Spinal cord (tissue), 10 donors: ENCODE data around the gene AIF1. TPM values are rescaled to one million over a fixed set of nuclear protein-coding genes. Genes with fewer than 3 reads are reported as not detected.

Experiments used
- DNase-seq, 6 donors: peaks; one replicate each; pipeline versions ENCODE4 v3.0.0 to v3.0.0-alpha.2; 2013 to 2015; ENCODE audit warnings: low spot score in 6 of 6, low read depth in 4 of 6
- H3K27ac ChIP-seq: one replicate; pipeline ENCODE4 v1.5.1; 2013; ENCODE audit warnings: low read depth, low read length, control low read depth
- H3K27me3 ChIP-seq: one replicate; pipeline ENCODE4 v1.6.1; 2013; ENCODE audit warnings: low read length; ENCODE audit not compliant: control insufficient read depth, insufficient read depth
- H3K36me3 ChIP-seq: one replicate; pipeline ENCODE4 v1.6.1; 2013; ENCODE audit warnings: low read length; ENCODE audit not compliant: control insufficient read depth, insufficient read depth
- H3K4me1 ChIP-seq: one replicate; pipeline ENCODE4 v1.6.1; 2013; ENCODE audit warnings: low read length; ENCODE audit not compliant: control insufficient read depth, insufficient read depth
- H3K4me3 ChIP-seq: one replicate; pipeline ENCODE4 v1.5.1; 2013; ENCODE audit warnings: low read depth, low read length, control low read depth
- H3K9me3 ChIP-seq: one replicate; pipeline ENCODE4 v1.6.1; 2013; ENCODE audit warnings: low read length; ENCODE audit not compliant: control insufficient read depth, insufficient read depth
- WGBS: methylation state at CpG from one replicate; pipeline ENCODE4 v1.1.5; 2013; ENCODE audit warnings: missing lambda C conversion rate; ENCODE audit not compliant: insufficient coverage; 5-methylcytosine and 5-hydroxymethylcytosine counted together
- long read RNA-seq, 4 donors: transcript quantifications; one replicate each; lab custom pipeline, GENCODE V29; 2026
- polyA plus RNA-seq, 2 donors: library from polyadenylated mRNA; unstranded; fragments of 120-200 nt; gene quantifications; one replicate each; pipeline ENCODE4 v1.2.1, GENCODE V29; 2013; ENCODE audit not compliant: insufficient read length in 2 of 2
- total RNA-seq, 2 donors: library from RNA; depleted of rRNA in 1 of 2; stranded (reverse); fragments of 120-200 nt in 1 of 2; fragments of >200 nt in 1 of 2; gene quantifications; one replicate each; pipeline versions ENCODE4 v1.2.3 to v1.2.4, GENCODE V29; 2013 to 2014
- donor health status: healthy.

The AIF1 gene
- total RNA-seq (10 to 100 TPM; 35.5 to 55.0 TPM), polyA plus RNA-seq (10 to 100 TPM; 27.8 to 42.5 TPM)
- long read RNA-seq, donor 1, transcript AIF1-203 (6 exons, 711 nt) = major isoform, 16 of 36 reads
- long read RNA-seq, donor 1, transcript AIF1-201 (6 exons, 607 nt) = minor isoform, 6 of 36 reads
- long read RNA-seq, donor 1, partial matches to known transcripts = 11 of 36 reads
- long read RNA-seq, donor 1, other reads (novel, unspliced or antisense) = 0 of 36 reads
- long read RNA-seq, donor 2, partial matches to known transcripts = 0 of 7 reads
- long read RNA-seq, donor 2, other reads (novel, unspliced or antisense) = 0 of 7 reads
- long read RNA-seq, donor 3, transcript AIF1-203 (6 exons, 711 nt) = major isoform, 10 of 11 reads
- long read RNA-seq, donor 3, partial matches to known transcripts = 0 of 11 reads
- long read RNA-seq, donor 3, other reads (novel, unspliced or antisense) = 0 of 11 reads
- long read RNA-seq, donor 4, transcript AIF1-203 (6 exons, 711 nt) = major isoform, 29 of 55 reads
- long read RNA-seq, donor 4, partial matches to known transcripts = 23 of 55 reads
- long read RNA-seq, donor 4, other reads (novel, unspliced or antisense) = 0 of 55 reads

DNA sequence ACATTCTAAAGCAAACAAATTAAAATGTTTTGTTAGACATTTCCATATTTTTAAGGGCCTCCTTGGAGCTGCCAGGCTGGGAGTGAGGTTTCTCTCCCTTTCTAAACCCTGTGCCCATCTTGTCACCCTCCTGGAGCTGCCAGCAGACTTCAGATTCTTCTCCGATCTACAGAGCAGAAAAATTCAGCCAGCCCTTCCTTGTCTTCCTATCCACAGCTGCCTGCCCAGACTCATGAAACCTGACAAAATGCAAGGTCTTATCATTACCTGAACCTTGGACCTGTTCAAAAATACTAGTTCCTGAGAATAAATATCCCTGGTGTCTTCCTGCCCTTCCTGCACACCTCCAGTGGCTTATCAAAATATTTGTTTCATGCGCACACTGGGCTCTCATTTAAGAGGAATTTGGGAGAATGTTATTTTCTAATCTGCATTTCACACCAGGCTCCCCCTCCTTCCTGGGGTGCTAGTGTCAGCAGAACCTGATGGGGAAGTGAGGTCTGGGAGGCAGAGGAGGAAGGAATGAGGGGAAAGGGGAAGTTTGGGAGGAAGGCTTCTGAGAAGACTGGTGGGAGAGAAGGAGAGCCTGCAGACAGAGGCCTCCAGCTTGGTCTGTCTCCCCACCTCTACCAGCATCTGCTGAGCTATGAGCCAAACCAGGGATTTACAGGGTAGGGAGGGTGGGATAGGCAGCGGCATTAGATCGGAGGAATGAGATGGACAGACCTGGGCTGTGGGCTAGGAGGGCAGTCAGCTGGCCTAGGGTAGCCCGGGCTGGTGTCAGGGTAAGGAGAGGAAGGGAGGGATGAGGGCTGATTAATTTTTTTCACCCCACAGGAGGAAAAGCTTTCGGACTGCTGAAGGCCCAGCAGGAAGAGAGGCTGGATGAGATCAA is at the start of gene AIF1:
AIF1 (plus strand) TSS at position 551 of the 895 bp plus-strand sequence; CDS start at position 647, 96 bp downstream.
- Histone ChIP-seq H3K27ac (no peak within 1 kb of the TSS), H3K9me3 (no peaks in the 10 kb centered on the region), H3K4me1 (peaks cover 3% of the 10 kb centered on the region), H3K4me3 (no peak within 1 kb of the TSS), H3K36me3 (no peaks in the 10 kb centered on the region), H3K27me3 (no peaks in the 10 kb centered on the region)
- DNase-seq = no peak
- WGBS = 100% methylated on average over 1 of the region's 6 CpGs

DNA sequence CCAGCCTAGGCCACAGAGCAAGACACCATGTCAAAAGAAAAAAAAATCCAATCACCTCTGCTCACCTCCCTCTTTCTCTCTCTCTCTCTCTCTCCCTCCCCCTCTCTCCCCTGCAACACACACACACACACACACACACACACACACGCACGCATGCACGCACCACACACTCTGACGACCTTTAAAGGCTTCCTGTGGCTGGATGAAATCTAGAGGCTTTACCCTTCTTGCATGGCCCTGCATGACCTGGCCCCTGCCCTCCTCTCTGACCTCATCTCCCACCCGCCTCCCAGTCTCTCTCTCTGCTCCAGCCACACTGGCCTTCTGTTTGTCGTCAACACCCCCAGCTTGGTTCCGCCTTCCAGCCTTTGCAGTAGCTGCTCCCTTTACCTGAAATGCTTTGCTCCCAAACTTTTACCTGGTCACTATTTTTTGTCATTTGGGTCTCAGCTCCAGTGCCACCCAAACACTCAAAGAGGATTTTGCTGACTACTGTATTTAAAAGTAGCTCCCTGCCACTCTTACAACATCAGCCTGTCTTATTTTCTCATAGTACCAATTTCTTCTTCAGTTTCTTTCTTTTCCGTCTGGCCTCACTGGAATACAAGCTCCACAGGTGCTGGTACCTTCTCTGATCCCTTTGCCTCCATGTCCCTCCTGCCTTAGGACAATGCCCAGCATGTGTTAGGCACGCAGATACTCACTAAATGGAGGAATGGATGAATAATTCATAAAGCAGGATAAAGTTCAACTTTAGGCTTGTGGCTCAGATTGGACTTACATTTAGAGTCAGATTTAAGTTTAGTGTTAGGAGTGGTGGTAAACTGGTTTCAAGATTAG is 47.3 kb upstream of the AIF1 start:
- Histone ChIP-seq H3K27ac (no peak overlapping the region), H3K27me3 (no peaks in the 10 kb centered on the region), H3K4me3 (no peak overlapping the region), H3K9me3 (no peaks in the 10 kb centered on the region), H3K4me1 (no peaks in the 10 kb centered on the region), H3K36me3 (no peaks in the 10 kb centered on the region)
- 32% methylated on average over 6 of the region's 9 CpGs for WGBS
- no peak for DNase-seq

DNA sequence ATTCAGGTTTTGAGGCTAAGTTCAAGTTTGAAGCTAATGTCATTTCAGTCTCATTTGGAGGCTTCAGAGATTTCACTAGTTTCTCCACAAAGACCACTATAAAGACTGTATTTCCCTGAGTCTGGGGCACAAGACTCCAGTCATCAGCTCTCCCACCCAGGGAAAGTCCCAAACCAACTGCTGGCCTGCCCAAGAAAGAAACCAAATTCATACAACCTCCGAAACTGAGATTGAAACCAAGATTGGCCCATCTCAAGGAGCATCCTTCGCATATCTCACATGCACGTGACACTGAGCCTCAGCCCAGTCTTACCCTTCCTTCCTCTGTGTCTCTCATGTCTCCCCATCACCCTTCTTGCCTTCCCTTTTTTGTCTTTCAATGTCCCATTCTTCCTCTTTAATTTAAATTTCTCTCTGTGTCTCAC is 46.5 kb upstream of the AIF1 start:
- no peaks in the 10 kb centered on the region for H3K27me3 ChIP-seq
- DNase-seq = no peak

DNA sequence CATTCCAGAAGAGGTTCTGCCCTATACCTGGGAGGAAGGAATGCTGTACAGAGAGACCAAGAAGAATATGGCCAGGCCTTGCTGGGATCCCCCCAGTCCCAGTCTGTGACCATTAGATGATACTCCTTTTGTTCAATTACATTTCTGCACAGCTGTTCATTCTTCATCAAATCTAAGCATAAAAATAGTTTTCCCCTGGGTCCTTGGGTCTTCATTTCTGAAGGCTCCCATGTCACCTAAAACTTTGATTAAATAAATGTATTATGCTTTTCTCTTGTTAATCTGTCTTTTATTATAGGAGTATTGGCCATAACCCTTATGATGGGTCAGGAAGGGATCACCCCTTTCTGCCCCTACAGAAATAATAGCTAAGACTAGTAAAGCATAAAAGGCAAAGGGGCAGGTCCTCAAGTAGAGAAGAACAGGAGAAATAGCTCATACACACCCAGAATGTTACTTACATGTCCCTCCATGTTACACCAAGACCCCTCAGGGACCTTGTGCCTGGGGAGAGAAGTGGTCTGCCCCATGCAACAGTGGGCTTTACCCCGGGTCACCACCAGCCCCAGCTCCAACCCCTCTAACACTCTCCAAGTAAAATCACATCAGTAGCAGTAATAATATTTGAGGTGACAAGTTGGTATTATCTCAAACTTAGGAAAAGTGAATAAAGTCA is 45.0 kb upstream of the AIF1 start:
- no peaks in the 10 kb centered on the region for H3K9me3 ChIP-seq
- WGBS = no CpG with 5 or more reads among the region's 1 CpG
- no peaks in the 10 kb centered on the region for H3K27me3 ChIP-seq

More for the DNA sequence above, 46.5 kb upstream of the AIF1 start:
- Histone ChIP-seq H3K4me3 (no peak overlapping the region), H3K9me3 (no peaks in the 10 kb centered on the region), H3K27ac (no peak overlapping the region), H3K36me3 (no peaks in the 10 kb centered on the region), H3K4me1 (no peaks in the 10 kb centered on the region)
- WGBS = 94% methylated on average over 3 of the region's 3 CpGs

DNA sequence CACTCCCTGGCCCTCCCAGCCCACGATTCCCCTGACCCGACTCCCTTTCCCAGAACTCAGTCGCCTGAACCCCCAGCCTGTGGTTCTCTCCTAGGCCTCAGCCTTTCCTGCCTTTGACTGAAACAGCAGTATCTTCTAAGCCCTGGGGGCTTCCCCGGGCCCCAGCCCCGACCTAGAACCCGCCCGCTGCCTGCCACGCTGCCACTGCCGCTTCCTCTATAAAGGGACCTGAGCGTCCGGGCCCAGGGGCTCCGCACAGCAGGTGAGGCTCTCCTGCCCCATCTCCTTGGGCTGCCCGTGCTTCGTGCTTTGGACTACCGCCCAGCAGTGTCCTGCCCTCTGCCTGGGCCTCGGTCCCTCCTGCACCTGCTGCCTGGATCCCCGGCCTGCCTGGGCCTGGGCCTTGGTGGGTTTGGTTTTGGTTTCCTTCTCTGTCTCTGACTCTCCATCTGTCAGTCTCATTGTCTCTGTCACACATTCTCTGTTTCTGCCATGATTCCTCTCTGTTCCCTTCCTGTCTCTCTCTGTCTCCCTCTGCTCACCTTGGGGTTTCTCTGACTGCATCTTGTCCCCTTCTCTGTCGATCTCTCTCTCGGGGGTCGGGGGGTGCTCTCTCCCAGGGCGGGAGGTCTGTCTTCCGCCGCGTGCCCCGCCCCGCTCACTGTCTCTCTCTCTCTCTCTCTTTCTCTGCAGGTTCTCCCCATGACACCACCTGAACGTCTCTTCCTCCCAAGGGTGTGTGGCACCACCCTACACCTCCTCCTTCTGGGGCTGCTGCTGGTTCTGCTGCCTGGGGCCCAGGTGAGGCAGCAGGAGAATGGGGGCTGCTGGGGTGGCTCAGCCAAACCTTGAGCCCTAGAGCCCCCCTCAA is 42.8 kb upstream of the AIF1 start, which contains the start of gene LTA:
LTA (plus strand) TSS at position 249 of the 871 bp plus-strand sequence; CDS start at position 703, 454 bp downstream.
- H3K27me3 ChIP-seq = no peaks in the 10 kb centered on the region
- no peak for DNase-seq
- no peaks in the 10 kb centered on the region for H3K9me3 ChIP-seq
- no peaks in the 10 kb centered on the region for H3K36me3 ChIP-seq
- no peak within 1 kb of the TSS for H3K4me3 ChIP-seq
- H3K4me1 ChIP-seq = no peaks in the 10 kb centered on the region
- no peak within 1 kb of the TSS for H3K27ac ChIP-seq
- 80% methylated on average over 26 of the region's 27 CpGs for WGBS

More for the DNA sequence above, 45.0 kb upstream of the AIF1 start:
- H3K4me3 ChIP-seq = no peak overlapping the region
- H3K4me1 ChIP-seq = no peaks in the 10 kb centered on the region
- no peak for DNase-seq
- H3K27ac ChIP-seq = no peak overlapping the region
- no peaks in the 10 kb centered on the region for H3K36me3 ChIP-seq

DNA sequence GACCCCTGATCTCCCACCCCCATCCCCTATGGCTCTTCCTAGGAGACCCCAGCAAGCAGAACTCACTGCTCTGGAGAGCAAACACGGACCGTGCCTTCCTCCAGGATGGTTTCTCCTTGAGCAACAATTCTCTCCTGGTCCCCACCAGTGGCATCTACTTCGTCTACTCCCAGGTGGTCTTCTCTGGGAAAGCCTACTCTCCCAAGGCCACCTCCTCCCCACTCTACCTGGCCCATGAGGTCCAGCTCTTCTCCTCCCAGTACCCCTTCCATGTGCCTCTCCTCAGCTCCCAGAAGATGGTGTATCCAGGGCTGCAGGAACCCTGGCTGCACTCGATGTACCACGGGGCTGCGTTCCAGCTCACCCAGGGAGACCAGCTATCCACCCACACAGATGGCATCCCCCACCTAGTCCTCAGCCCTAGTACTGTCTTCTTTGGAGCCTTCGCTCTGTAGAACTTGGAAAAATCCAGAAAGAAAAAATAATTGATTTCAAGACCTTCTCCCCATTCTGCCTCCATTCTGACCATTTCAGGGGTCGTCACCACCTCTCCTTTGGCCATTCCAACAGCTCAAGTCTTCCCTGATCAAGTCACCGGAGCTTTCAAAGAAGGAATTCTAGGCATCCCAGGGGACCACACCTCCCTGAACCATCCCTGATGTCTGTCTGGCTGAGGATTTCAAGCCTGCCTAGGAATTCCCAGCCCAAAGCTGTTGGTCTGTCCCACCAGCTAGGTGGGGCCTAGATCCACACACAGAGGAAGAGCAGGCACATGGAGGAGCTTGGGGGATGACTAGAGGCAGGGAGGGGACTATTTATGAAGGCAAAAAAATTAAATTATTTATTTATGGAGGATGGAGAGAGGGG is 41.6 kb upstream of the AIF1 start:
- Histone ChIP-seq H3K9me3 (no peaks in the 10 kb centered on the region), H3K27ac (no peak overlapping the region), H3K4me3 (no peak overlapping the region), H3K36me3 (no peaks in the 10 kb centered on the region), H3K27me3 (no peaks in the 10 kb centered on the region), H3K4me1 (no peaks in the 10 kb centered on the region)
- DNase-seq = no peak
- 86% methylated on average over 9 of the region's 9 CpGs for WGBS

DNA sequence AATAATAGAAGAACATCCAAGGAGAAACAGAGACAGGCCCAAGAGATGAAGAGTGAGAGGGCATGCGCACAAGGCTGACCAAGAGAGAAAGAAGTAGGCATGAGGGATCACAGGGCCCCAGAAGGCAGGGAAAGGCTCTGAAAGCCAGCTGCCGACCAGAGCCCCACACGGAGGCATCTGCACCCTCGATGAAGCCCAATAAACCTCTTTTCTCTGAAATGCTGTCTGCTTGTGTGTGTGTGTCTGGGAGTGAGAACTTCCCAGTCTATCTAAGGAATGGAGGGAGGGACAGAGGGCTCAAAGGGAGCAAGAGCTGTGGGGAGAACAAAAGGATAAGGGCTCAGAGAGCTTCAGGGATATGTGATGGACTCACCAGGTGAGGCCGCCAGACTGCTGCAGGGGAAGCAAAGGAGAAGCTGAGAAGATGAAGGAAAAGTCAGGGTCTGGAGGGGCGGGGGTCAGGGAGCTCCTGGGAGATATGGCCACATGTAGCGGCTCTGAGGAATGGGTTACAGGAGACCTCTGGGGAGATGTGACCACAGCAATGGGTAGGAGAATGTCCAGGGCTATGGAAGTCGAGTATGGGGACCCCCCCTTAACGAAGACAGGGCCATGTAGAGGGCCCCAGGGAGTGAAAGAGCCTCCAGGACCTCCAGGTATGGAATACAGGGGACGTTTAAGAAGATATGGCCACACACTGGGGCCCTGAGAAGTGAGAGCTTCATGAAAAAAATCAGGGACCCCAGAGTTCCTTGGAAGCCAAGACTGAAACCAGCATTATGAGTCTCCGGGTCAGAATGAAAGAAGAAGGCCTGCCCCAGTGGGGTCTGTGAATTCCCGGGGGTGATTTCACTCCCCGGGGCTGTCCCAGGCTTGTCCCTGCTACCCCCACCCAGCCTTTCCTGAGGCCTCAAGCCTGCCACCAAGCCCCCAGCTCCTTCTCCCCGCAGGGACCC is 40.6 kb upstream of the AIF1 start:
- H3K27ac ChIP-seq = no peak overlapping the region
- DNase-seq = no peak
- H3K27me3 ChIP-seq = no peaks in the 10 kb centered on the region
- WGBS = 77% methylated on average over 14 of the region's 14 CpGs
- no peaks in the 10 kb centered on the region for H3K9me3 ChIP-seq
- no peaks in the 10 kb centered on the region for H3K4me1 ChIP-seq
- H3K36me3 ChIP-seq = no peaks in the 10 kb centered on the region
- no peak overlapping the region for H3K4me3 ChIP-seq
